ENCODE measurements around the gene DENND10. TPM values are rescaled to one million over a fixed set of nuclear protein-coding genes. Genes with fewer than 3 reads are reported as not detected.

DENND10 gene
- total RNA-seq, 1 experiment from 2014 or later, result 60.6 TPM

DNA sequence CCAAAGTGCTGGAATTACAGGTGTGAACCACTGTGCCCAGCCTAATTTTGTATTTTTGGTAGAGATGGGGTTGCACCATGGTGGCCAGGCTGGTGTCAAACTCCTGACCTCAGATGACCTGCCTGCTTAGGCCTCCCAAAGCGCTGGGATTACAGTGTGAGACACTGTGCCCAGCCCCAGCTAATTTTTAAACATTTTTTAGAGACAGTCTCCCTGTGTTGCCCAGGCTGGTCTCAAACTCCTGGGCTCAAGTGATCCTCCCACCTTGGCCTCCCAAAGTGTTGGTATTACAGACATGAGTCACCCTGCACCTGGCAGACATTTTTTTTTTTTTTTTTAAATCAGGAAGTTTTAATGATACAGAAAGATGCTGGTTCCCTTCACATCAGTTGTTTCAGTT lies 15.5 kb downstream of the DENND10 start (continued):
- TF ChIP-seq TCF7 (CRISPR knock-in tag; IDR thresholded peaks at IDR 0.05; ENCODE audit: low read depth) (no peak), JUN (CRISPR knock-in tag; IDR thresholded peaks at IDR 0.05) (no peak), KAT7 (CRISPR knock-in tag; IDR thresholded peaks at IDR 0.05; ENCODE audit: borderline replicate concordance) (no peak)

- DNase-seq (ENCODE audit: low spot score) (no peak), ATAC-seq (no peak)
- CTCF ChIA-PET, result interaction anchor here (0.6 kb wide), 1 partner anchor 89 kb away, joined by 4 read pairs; no protein-coding TSS in a partner anchor
- POLR2A ChIA-PET, result no interaction called here
- Mint-ChIP-seq H3K4me3 (no peak overlapping the region), H3K27ac (no peak overlapping the region), H3K4me1 (no peaks in the 10 kb centered on the region), H3K9me3 (no peaks in the 10 kb centered on the region), H3K36me3 (peaks cover 52% of the 10 kb centered on the region), H3K27me3 (ENCODE audit: low read depth) (no peaks in the 10 kb centered on the region)
- TF ChIP-seq KAT7 (CRISPR knock-in tag; IDR thresholded peaks at IDR 0.05; ENCODE audit: borderline replicate concordance) (no peak), GABPB1 (CRISPR knock-in tag; IDR thresholded peaks at IDR 0.05) (peak; percentile 64)
These were observed 16.5 kb downstream of the DENND10 start for GRCh38 chr10:119120413-119120867.

DNA sequence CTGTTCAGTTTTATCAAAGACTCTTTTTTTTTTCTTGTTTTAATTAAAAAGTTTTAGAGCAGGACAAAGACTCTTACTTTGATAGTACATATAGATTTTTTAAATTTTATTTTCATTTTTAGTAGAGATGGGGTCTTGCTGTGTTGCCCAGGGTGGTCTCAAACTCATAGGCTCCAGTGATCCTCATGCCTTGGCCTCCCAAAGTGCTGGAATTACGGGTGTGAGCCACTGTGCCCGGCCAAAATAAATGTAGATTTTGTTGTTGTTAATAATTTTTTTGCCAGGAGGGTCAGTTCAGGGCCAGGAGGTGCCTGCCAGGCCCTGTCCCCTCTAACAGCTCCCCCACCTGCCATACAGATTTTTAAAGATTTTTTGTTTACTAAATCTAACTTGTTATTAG lies 17.0 kb downstream of the DENND10 start:
- H3K9me3 Mint-ChIP-seq, result 0 out of 2 replicates have a peak, but pooled peaks cover 2% of the 10 kb centered on the region
- ChIA-PET CTCF (interaction anchor here (0.6 kb wide), 1 partner anchor 88 kb away, joined by 4 read pairs; no protein-coding TSS in a partner anchor), POLR2A (no interaction called here)
- TF ChIP-seq ZNF317 (CRISPR knock-in tag; IDR thresholded peaks at IDR 0.05; ENCODE audit: borderline replicate concordance, low read depth) (no peak), TEAD4 (CRISPR knock-in tag; IDR thresholded peaks at IDR 0.05) (no peak), RORB (CRISPR knock-in tag; IDR thresholded peaks at IDR 0.05) (no peak), CREB1 (CRISPR knock-in tag; IDR thresholded peaks at IDR 0.05) (no peak)
- TF ChIP-seq, protein P1, sequence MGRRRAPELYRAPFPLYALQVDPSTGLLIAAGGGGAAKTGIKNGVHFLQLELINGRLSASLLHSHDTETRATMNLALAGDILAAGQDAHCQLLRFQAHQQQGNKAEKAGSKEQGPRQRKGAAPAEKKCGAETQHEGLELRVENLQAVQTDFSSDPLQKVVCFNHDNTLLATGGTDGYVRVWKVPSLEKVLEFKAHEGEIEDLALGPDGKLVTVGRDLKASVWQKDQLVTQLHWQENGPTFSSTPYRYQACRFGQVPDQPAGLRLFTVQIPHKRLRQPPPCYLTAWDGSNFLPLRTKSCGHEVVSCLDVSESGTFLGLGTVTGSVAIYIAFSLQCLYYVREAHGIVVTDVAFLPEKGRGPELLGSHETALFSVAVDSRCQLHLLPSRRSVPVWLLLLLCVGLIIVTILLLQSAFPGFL (CRISPR knock-in tag; IDR thresholded peaks at IDR 0.05; ENCODE audit: borderline replicate concordance), result no peak
- TF ChIP-seq, protein P2, sequence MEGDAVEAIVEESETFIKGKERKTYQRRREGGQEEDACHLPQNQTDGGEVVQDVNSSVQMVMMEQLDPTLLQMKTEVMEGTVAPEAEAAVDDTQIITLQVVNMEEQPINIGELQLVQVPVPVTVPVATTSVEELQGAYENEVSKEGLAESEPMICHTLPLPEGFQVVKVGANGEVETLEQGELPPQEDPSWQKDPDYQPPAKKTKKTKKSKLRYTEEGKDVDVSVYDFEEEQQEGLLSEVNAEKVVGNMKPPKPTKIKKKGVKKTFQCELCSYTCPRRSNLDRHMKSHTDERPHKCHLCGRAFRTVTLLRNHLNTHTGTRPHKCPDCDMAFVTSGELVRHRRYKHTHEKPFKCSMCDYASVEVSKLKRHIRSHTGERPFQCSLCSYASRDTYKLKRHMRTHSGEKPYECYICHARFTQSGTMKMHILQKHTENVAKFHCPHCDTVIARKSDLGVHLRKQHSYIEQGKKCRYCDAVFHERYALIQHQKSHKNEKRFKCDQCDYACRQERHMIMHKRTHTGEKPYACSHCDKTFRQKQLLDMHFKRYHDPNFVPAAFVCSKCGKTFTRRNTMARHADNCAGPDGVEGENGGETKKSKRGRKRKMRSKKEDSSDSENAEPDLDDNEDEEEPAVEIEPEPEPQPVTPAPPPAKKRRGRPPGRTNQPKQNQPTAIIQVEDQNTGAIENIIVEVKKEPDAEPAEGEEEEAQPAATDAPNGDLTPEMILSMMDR (IDR thresholded peaks at IDR 0.05), result no peak
- peaks cover 54% of the 10 kb centered on the region for H3K36me3 Mint-ChIP-seq
- H3K4me3 Mint-ChIP-seq, result no peak overlapping the region
- no peaks in the 10 kb centered on the region for H3K4me1 Mint-ChIP-seq
- H3K27me3 Mint-ChIP-seq (ENCODE audit: low read depth), result no peaks in the 10 kb centered on the region
- ATAC-seq (no peak), DNase-seq (ENCODE audit: low spot score) (no peak)
- no peak overlapping the region for H3K27ac Mint-ChIP-seq

DNA sequence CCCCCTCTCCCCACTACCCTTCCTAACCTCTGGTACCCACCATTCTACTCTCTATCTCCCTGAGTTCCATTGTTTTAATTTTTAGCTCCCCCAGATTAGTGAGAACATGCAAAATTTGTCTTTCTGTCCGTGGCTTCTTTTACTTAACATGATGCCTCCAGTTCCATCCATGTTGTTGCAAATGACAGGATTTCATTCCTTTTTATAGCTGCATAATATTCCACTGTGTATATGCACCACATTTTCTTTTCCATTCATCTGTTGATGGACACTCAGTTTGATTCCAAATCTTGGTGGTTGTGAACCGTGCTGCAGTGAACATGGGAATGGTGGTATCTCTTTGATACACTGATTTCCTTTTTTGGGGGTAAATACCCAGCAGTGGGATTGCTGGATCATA lies 22.0 kb downstream of the DENND10 start:
- no peaks in the 10 kb centered on the region for H3K4me1 Mint-ChIP-seq
- no peak for DNase-seq (ENCODE audit: low spot score)

More for the DNA sequence above, 22.0 kb downstream of the DENND10 start:
- peaks cover 55% of the 10 kb centered on the region for H3K36me3 Mint-ChIP-seq
- no peaks in the 10 kb centered on the region for H3K27me3 Mint-ChIP-seq (ENCODE audit: low read depth)
- ATAC-seq, result no peak
- ChIA-PET CTCF (no interaction called here), POLR2A (no interaction called here)
- H3K4me3 Mint-ChIP-seq, result no peak overlapping the region
- 0 out of 2 replicates have a peak, but pooled peaks cover 4% of the 10 kb centered on the region for H3K9me3 Mint-ChIP-seq
- TF ChIP-seq PRDM15 (CRISPR knock-in tag; IDR thresholded peaks at IDR 0.05) (no peak), FOXP1 (CRISPR knock-in tag; IDR thresholded peaks at IDR 0.05; ENCODE audit: borderline replicate concordance) (no peak), ZNF396 (CRISPR knock-in tag; IDR thresholded peaks at IDR 0.05; ENCODE audit: borderline replicate concordance) (no peak), CBFB (CRISPR knock-in tag; IDR thresholded peaks at IDR 0.05; ENCODE audit: low read depth) (no peak)
- TF ChIP-seq, protein P1 (CRISPR knock-in tag; IDR thresholded peaks at IDR 0.05; ENCODE audit: borderline replicate concordance), result no peak
- H3K27ac Mint-ChIP-seq, result no peak overlapping the region
